Pulmonary artery endothelial cell (primary cell): ENCODE results near the gene FXYD6. TPM values are rescaled to one million over a fixed set of nuclear protein-coding genes. Genes with fewer than 3 reads are reported as not detected.

Experiments used
- DNase-seq: peaks from one replicate; pipeline ENCODE4 v3.0.0-alpha.2; 2011; ENCODE audit warnings: low read depth, low spot score
- total RNA-seq: library from RNA; depleted of rRNA; stranded (reverse); fragments of >200 nt; gene quantifications from 2 replicates; pipeline ENCODE4 v1.2.3, GENCODE V29; 2014

FXYD6 gene
- total RNA-seq, 1 donor from 2014 or later = 0.26 TPM

DNA sequence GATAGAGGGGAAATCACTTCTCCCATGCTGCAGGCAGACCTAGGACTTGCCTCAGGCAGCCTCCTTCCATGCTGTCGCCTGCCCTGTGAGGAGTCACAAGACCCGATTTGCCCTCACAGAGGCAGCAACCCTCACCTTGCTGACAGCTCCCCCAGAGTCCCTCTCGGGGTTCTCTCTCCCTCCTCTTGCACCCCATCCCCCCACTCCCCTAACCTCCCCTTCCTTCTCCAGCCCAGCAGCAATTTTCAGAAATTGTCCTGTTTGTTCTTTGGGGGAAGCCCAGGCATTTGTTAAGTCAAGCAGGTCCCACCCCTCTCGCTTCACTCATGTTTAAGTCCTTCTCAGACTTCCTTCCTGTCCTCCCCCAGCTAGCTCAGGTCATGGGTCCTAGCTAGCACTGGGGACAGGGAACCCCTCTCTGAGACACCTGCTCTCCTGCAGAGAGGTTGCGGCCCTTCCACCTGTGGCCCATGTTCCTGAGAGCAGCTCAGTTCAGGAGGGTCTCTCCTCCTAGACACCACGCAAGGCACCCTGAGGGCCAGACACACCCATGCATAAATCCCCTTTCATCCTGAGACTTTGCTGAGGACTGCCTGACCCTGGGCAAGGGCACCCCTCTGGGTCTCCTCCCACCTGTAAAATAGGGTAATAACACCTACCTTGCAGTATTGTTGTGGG lies 45.6 kb downstream of the FXYD6 start:
- DNase-seq = no peak

DNA sequence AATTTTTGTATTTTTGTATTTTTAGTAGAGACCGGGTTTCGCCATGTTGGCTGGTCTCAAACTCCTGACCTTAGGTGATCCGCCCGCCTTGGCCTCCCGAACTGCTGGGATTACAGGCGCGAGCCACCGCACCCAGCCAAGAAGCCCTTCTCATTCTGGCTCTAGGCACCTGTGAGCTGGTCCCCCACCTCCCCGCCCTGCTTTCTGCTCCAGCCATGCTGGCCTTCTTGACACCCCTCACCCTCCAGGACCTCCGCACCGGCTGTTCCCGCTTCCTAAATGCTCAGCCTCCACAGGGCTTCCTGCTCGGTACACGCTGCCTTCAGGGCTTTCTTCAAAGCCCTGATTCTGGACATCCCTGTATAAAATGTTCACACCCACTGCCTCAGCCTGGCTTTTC lies 46.4 kb downstream of the FXYD6 start:
- DNase-seq = no peak

DNA sequence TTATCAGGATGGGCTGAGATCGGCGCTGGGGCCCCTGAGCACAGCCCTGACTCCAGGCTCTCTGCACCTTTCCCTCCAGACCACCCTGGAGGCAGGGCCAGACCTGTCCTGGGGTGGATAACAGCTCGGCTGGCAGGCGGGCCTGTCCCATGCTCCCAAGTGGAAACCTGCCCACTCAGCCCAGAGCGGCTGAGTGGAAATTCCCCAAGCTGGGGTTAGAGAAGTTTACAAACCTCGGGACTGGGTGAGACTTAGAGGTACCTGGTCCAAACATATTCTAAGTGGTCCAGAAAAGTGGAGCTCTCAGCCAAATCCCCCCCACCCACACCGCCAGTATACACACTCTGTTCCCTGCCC lies 47.1 kb downstream of the FXYD6 start:
- DNase-seq = no peak

DNA sequence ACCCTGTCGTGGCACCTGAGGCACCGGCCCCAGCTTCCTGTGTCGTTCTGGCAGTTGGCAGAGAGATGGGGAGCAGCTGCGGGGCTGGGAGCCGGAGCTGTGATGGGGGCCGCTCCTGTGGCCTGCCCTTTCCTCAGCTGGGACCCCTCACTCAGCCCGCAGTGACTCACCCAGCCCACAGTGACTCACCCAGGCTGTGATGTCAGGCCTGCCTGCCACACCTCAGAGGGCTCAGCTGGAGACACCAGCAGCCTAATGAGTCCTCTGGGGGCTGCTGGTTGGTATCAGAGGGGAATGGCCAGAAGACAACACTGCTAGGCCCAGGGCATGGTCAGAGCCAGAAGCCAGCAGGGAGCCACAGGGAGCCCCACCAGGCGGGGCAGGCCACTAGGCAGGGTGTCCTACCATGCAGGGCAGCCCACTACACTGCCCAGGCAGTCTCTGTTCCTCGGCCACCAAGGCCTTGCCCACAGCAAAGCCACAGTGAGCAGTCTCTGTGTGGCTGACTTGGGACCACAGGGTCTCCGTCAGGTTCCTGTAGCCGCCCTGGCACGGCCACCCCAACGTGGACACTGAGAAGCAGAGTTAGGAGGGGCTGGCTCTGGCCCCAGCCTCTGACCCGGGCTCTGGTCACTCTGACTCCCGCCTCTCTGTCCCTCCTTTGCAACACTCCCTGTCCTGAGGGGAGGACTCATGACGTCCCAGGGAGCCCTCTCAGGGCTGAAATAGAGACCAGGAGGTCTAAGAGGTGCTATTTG lies 47.7 kb downstream of the FXYD6 start:
- no peak for DNase-seq

DNA sequence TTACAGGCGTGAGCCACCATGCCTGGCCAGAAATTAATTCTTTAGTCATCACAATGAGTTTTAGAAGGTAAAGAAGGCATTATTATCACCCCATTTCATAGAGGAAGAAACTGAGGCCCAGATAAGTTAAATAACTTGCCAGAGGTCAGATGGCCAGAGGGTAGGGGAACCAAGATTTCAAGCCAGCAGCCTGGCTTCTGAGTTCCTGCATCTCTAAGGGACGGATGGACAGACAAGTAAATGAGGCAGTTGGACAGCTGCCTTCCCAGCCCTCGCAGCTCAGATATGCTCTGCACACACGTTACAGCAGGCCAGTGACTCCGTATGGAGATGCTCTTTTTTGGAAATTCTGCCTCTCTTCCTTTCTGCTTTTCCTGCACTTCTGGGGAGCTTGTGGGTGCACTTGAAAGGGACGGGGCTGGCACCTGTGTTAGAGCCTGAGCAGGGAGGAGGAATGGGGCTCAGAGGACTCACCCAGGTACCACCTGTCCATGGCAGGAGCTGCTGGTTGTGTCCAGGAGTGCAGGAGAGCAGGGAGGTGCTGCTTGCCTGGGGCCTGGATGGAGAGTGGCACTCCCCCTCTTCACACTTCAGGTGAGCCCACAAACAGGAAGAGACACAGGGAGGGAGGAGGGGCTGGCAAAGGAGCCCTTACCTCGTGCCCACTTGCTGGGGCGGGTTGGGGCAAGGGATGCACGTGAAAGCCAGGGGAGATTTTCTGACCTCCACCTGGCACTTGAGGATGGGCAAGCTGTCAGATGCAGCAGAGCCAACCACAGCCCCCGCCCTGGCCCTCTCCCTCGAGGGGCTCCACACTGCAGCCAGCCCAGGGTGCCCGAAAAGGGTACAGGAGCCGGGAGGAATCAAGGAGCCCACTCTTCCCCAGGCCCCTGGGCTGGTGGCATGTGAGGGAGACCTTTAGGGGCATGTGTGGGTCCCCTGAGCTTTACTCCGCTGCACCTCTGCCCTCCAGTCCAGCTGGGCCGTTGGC lies 48.6 kb downstream of the FXYD6 start:
- DNase-seq = no peak

DNA sequence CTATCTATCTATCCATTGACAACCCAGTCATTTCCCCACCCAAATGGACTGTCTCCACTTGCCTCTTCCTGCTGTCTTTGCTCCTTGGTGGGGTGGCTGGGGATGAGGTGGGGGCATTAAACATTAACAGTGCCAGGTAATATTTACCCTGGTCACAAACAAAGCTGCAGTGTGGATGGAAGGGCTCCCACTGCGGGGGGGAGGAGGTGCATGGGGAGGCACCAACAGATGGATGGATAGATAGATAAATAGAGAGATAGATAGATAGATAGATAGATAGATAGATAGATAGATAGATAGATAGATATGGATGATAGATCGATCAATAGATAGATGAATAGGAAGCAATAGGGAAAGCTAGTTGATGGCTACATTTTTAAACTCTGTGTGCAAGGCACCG lies 49.6 kb downstream of the FXYD6 start:
- no peak for DNase-seq

DNA sequence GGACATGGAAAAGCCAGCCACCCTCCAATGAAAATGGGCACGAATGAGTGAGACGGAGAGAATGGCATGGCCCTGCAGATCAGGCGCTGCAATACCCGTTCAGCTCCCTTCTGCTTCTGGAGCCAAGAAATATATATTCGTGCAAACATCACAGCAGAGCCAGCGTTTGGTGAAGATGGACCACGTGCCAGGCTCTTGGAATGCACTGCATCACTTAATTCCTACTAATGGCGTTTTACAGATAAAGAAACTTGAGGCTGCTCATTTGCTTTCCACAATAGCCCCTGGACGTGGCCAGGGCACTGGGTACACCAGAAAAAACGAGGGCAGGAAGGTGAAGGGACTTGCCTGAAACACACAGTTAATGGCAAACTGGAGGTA lies 50.3 kb downstream of the FXYD6 start:
- no peak for DNase-seq

DNA sequence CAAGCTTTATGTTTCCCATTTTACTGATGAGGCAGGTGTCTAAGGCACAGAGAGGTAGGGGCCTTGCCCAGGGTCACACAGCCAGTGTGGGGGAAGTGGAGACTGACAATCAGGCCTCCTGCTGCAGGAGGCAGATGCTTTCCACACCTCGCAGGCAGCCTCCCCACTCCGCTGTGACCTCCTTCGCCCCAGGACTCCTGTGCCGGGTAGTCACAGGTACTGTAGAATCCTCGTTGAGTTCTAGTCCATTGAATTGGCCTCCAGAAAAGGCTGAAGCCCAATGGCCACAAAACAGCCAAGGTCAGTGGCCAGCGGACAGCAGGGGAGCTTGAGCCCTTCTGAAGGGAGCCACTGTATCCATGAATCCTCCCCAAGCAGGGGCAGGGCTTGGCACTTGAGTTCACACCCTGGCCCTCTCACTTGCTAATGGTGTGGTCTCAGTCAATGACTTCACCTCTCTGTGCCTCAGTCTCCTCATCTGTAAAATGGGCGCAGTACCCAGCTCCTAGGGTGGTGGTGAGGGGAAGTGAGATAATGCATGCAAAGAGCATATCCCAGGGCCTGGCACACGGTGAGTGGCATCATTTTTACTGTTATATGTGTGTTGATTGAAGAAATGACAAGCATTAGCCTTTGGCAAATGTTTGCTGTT lies 50.8 kb downstream of the FXYD6 start:
- DNase-seq = no peak

DNA sequence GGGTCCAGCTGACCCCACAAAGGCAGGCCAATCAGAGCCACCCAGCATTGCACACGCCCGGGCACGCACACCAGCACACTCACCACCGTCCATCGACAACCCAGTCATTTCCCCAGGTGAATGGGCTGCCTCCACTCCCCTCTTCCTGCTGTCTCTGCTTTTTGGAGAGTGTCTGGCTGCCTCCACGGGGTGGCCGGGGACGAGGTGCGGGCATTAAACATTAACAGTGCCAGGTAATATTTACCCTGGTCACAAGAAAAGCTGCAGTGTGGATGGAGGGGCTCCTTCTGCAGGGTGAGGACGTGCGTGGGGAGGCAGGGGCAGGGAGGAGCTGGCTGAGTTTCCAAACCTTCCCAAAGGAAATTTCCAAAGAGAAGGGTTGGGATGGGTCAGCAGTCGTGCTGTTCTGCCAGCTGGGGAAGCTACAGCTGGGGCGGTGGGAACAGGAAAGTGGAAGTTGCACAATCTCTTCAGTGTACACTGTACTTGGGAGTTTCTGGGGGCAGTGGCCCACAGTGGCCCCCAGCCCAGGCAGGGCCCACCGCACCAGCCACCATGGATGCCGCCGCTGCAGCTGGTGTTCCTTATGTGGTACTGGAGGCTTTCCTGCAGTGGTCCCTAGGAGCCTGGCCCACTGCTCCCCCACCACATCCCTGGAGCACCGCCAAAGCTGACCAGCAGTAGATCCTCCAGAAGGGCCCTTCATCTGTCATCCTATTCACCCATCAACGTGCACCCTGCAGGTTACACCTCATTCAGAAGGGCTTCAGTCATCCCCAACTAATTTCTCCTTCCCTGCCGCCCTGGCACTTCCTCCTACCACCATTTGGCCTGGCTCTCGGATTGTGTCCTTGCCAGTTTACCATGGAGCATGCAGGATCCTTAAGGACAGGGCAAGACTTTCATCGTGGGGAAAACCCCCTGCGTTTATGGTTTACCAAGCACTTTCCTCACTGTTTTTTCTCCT lies 51.6 kb downstream of the FXYD6 start, which contains the start of gene FXYD2:
TSS of gene FXYD2 (minus strand) at position 174 of the 967 bp plus-strand sequence. CDS start at position 108, 66 bp downstream.
- no peak for DNase-seq

DNA sequence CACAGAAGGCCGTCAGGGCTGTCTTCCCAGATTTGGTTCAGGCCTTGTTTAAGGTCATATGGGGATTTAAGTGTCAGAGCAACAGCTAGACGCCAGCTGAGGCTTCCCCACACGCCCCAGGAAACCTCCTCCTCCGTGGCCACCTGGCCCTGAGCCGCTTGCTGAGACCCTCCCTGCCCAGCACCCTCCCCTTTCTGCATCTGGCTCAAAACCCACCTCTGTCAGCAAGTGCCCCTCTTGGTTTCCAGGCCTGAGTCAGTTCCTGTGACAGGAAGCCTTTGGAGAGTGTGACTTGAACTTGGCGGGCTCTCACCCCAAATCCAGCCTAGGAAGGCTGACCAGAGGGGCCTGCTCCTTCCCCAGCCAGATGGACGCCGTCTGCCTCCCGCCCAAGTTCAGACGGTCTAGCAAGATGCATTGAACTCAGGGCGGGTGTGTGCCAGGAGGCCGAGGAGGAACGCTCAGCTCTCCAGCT lies 52.5 kb downstream of the FXYD6 start:
- peak; percentile 67 for DNase-seq

DNA sequence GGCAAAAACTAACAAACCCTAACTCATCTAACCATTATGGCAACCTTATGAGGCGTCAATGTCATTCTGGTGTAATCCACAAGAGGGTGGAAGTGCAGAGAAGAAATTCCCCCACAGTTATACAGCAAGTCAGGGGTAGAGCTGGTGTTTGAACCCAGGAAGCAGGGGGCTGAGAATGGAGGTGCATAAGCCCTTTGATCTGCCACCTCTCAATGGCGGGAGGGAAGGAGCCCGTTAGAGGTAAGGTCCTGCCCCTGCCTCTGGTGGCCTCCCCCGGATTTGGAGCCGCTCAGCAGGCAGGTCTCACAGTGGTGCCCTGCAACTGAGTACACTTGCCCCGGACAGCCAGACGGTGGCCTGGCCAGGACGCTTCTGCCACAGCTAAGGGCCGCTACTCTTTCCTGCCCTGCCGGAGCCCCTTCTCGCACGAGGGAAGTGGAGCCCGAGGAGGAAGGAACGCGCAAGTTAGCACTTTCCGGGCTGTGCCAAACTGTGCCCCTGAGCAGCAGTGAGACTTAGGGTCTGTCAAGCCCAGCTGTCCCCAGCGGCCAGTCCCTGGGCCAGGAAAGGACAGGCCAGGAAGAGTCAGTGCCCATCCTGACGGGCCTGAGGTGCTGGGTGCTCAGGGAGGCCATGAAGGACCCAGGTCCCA lies 53.0 kb downstream of the FXYD6 start:
- no peak for DNase-seq

DNA sequence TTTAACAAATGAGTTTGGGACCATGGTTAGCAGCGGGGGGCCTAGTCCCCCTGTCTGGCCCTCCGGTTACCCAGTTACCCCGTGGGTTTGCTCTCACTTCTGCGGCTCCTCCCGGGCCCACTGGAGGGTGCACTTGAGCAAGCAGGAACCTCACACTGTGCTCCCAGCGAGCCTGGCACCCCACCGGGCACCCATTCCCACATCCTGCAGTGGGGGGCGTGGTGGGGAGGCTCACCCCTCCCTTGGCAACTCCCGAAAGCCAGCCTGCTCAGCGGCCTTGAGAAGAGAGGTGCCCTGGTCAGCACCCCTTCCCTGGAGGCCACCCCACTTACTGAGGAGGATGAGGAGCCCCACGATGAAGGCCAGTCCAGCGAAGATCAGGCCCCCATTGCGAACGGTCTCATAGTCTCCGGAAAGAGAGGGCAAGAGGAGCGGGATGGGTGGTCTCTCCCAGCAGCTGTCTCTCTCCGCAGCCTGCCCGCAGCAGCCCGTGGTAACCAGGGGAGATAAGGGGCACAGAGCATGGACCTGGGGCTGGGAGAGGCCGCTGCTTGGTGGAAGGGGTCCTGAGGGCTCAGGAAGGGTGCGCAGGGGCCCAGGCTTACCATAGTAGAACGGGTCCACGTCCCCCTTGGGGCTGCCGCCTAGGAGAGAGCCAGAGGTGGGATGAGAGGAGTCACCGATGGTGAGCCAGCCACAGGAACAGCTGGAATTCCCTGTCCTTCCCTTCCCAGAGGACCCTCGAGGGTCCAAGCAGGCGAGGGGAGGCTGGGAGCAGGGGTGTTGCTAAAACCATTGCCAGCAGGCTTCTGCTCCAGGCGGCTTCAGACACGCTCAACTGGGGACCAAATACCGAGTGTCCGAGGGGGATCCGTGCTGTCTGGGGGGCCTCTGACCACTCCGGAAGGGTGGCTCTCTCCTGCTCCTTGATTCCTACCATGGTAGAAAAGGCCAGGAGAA lies 54.1 kb downstream of the FXYD6 start:
- no peak for DNase-seq

DNA sequence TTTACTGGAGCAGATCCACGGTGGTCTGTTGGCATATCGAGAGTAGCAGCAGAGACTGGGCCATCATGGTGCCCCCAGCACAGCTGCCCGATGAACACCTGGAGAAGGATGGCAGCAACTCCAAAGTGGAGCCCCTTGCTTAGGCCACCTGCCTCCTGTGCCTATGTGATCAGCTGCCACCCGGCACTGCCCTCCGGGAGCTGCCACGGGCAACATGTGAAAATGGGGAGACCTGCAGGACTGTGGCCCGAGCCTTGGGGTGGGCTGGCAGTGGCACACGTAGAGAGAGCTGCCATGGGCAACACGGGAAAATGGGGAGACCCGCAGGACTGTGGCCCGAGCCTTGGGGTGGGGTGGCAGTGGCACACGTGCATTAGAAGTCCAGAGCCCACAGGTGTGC lies 55.0 kb downstream of the FXYD6 start:
- DNase-seq = no peak

DNA sequence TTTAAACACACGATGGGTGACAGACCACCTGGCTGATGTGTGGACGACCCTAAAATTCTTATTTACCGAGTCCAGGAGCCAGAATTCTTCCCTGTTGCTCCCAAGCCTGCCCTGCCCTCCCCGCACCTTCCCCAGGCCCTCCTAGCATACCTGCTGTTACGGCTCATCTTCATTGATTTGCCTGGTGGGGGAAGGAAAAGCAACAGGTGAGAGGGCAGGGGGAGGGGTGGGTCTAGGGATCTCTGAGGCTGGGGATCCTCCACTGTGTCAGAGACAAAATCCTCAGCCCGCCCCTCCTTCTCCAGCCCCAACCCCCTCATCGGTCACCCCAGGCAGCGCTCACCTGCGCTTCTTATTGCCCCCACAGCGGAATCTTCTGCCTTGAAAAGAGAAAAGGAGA lies 55.9 kb downstream of the FXYD6 start:
- DNase-seq = no peak

DNA sequence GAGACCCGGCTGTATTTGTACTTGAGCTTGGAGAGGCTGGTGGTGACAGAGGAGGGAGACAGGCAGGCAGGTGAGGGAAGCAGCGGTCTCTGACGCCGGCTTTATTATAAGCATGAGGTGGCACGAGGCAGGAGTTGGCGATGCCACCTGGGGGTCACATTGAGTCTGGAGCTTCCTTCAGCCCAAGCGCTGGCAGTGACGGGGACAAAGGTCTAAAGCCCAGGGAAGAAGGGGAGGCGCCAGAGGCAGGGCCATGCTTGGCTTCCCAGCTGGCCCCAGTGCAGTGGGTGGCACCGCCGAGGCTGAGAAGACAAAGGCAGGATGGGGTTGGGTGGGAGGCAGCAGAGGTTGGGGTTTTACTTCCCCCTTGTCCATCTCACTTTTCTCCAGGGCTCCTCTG lies 56.4 kb downstream of the FXYD6 start:
- DNase-seq = no peak

DNA sequence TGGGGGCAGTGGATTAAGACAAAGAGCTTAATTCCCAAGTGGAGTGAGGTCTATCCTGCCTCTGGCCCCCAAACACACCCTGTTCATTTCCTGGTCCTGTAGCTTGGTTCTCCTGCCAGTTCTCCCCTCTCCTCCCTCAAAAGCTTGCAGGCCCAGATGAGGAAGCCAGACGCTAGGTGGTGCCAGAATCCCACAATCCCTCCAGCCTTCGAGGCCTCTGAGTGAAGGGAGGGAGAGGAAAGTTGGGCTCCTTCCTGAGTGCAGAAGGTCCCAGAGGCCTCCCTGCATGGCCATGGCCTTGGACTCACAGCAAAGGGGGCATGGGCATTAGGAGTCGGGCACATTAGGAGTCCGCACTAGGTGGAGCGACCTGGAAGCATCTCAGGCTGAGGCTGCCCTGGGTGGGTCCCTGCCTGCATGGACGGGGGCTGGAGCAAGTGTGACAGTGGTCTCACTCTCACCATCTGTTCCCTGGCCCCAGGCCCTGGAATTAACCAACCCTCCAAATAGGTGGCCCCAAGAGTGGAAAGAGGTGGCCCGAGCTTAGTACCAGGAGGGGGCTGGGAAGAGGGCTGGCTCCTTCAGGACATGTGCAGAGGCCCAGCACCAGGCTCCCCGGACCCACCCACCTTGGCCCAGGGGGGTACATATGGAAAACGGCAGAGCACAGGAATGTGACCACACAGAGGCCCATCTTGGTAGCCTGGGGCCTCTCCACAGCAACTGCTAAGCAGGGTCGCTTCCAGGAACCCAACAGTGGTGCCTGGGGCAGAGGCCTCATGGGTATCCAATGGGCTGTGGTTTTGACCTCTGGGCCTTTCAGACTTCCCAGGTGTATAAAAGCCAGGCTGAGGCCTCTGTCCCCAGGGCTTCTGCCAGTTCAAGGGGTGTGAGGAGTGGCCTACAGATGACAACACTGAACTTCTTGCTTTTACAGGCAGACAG lies 57.1 kb downstream of the FXYD6 start:
- DNase-seq = no peak
